SH-SY5Y (cell line): ENCODE data around the gene GSTP1.

Experiments
- GATA2 ChIP-seq: IDR thresholded peaks from 2 replicates; pipeline ENCODE4 v1.6.1; 2011; ENCODE audit warnings: mild to moderate bottlenecking, low read depth, low read length
- GATA3 ChIP-seq: IDR thresholded peaks from 2 replicates; pipeline ENCODE4 v1.6.1; 2011; ENCODE audit warnings: low read depth, mild to moderate bottlenecking, low read length, moderate library complexity

GRCh38 chr11:67607507-67607906 lies 23.9 kb downstream of the GSTP1 start:
- no peak for TF ChIP-seq GATA2
- no peak for TF ChIP-seq GATA3
